GDM1 (cell line): ENCODE results near the gene FNBP1.

Experiments
- DNase-seq: peaks from one replicate; lab custom pipeline; 2025; lab: John Stamatoyannopoulos, UW

The FNBP1 gene

DNA sequence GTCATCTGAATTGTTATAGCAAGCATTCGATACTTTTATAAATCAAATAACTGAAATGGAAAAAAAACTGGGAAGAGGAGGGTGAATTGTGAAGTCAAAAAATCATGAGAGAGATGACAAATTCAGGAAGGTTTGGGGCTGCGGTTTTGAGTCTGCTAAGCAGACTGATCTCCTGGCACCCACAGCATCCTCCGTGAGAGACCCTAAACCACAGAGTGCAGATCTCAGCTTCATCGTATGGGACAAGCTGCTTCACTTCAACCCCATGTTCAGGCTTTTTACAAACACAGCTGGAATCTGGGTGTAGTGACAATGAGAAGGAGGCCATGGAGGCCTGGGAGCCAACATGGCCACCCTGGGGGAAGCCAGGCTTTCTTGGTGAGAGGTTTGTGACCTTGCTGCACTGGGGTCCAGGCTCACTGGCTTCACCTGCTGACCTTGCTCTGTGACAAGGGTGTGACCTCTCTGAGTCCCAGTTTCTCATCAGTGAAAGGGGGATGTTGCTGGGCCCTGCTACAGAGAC is 188.3 kb downstream of the FNBP1 start:
- peak; percentile 45 for DNase-seq

DNA sequence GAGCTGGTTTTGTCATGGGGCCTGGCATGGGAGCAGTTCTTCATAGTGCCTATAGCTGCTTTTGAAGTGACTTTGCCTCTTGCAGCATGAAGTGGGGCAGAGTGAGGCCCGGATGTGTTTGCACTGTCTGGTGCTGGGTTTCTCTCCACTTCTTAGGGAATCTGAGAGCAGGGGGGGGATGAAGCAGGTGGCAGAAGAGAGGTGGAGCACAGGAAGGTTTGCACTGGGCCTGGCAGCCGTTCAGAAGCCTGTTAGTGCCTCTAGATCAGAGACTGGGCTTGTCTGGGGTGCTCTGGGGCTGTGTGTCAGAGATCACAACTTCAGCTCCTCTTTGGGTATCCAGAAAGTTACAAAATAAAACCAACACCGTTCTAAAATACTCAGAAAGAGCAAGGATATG is 189.4 kb downstream of the FNBP1 start:
- no peak for DNase-seq

DNA sequence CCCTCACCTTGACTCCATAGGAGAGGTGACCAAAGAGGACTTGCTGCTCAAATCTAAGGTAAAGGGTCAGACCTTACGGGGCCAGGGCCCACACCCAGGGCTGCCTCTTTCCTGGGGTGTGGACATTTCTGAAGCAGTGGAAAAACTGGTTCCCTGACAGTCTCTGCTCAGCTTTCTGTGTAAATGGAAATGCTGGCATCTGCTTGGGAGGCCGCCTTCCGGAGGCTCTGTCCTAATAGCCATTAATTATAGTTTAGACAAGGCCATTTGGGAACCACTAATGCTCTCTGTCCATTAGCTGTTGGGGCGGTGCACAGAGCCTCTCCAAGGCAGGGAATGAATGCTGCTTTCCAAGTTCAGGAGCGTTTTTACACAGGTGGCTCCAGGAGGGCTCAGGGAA is 190.4 kb downstream of the FNBP1 start:
- DNase-seq: no peak

DNA sequence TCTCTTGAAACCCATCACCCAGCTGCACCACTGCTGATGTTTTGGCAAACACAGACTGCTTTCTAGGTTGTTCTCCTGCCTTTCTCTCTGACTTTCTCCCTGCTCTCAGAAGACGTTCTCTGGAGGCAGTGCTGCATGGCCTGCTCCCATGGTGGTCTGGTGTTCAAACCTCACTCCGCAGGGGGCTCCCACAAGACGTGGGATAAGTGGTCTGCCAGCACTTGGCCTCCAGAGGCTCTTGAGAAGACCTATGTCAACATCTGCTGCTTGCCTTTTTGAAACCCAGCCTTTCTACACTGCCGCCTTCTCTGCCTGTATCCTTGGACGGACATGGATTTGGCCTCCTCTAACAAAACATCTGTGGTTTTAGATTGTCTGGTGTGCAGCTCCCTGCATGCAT is 191.2 kb downstream of the FNBP1 start:
- no peak for DNase-seq

DNA sequence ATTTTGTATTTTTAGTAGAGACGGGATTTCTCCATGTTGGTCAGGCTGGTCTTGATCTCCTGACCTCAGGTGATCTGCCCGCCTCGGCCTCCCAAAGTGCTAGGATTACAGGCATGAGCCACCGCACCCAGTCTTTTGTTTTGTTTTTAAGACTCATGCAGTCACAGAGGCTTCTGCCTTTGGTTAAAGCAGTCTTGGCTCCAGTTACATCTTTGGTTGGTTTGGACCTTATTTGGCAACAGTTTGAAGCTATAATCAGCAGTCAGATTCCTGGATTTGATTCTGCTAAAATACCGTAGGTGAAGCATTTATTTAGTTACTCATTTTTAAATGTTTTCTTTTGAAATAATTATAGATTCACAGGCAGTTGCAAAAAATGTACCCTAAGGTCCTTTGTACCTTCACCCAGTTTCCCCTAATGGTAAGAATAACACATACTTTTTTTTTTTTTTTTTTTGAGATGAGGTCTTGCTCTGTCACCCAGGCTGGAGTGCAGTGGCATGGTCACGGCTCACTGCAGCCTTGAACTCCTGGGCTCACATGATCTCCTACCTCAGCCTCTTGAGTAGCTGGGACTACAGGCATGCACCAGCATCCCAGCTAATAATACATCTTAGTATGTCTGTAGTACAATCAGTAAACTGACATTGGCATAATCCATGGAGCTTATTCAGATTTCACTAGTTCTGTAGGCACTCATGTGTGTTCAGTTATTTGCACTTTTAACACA is 192.0 kb downstream of the FNBP1 start:
- DNase-seq: no peak

DNA sequence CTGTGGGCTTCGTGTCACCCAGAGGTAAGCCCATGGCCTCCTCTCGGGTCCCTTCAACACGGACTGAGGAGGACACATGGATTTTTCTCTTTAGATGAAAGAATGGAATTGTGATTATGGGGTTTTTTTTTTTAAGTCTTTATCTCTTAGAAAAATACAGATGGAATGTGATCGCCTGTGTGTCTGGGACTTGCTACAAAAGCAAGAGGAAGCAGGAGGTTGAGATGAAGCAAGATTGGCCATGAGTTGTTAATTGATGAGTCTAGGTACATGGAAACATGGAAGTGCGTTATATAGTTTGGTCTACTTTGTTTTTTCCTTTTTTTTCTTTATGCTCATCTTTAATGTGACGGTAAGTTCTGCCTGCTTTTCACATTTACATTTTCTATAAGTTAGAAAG is 193.1 kb downstream of the FNBP1 start:
- no peak for DNase-seq

DNA sequence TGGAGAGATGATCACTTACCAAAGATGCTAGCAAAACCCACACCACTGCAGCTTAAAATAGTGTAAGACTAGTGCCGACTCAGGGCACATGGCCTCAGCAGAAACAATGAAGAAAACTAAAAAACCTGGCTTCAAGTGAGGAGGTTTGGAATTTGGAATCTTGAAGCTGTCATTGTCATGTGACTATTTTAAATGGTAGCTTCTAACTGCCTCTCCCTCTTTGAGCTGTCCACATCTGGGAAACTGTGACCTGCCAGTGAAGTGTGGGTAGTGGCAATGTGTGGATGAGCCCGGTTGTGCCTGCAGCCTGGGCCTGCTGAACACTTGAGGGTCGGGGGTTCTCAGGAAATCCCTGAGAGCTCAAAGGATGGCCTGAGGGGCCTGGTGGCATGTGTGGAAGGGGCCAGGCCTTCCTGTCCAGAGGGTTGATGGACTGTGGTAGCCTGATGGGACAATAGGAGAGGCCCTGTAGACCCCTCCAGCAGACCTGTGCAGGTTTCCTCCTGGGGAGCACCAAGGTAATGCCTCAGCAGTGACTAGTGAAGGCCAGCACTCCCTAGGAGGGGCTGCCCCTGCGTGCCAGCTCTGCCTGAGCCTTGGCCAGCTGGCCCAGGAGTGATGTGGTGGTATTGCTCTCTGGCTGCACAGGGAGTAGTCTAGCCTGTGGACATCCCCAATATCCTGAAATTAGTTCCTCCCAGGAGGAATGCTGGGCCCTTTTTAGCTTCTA is 194.1 kb downstream of the FNBP1 start:
- no peak for DNase-seq

DNA sequence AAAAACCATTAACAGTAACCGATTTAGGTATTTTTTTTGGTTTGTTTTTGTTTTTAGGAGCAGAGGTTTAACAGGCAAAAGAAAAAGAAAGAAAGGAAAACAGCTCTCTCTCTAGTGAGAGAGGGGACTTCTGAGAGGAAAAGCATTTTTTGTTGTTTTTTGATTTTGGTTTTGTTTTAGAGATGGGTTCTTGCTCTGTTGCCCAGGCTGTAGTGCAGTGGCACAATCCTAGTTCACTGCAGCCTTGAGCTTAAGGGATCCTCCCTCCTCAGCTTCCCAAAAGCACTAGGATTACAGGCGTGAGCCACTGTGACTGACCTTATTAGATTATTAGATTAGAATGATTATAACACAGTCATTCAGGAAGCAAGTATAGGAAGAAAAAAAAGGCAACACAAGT is 197.6 kb downstream of the FNBP1 start:
- no peak for DNase-seq

DNA sequence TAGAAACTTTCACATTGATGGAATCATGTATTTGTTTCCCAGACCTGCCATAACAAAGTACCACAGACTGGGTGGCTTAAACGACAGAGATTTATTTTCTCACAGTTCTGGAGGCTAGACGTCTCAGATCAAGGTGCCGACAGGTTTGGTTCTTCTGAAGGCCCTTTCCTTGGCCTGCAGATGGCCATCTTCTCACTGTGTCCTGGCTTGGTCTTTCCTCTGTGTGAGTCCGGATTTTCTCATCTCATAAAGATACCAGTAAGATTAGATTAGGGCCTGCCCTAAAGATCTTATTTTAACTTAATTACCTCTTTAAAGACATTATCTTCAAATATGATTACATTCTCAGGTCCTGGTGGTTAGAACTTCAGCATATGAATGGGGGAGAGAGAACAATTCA is 201.9 kb downstream of the FNBP1 start:
- no peak for DNase-seq

DNA sequence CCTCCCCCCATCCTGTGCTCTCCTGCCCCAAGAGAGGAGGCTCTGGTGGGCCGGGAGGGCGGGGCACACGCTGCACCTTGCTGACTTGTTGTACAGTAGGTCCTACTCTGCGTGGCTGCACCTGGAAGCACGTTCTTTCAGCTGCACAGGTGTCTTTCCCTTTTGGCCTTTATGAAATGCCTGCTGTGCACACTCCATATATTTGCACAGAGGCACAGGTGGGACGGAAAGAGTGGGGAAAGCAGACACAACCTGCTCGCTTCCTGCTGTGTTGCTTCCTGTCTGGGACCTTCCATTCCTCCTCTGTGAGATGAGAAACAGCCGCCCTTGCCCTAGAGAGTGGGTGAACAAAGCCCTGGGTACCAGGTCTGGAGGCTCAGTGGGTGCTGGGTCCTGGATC is 203.0 kb downstream of the FNBP1 start:
- no peak for DNase-seq

DNA sequence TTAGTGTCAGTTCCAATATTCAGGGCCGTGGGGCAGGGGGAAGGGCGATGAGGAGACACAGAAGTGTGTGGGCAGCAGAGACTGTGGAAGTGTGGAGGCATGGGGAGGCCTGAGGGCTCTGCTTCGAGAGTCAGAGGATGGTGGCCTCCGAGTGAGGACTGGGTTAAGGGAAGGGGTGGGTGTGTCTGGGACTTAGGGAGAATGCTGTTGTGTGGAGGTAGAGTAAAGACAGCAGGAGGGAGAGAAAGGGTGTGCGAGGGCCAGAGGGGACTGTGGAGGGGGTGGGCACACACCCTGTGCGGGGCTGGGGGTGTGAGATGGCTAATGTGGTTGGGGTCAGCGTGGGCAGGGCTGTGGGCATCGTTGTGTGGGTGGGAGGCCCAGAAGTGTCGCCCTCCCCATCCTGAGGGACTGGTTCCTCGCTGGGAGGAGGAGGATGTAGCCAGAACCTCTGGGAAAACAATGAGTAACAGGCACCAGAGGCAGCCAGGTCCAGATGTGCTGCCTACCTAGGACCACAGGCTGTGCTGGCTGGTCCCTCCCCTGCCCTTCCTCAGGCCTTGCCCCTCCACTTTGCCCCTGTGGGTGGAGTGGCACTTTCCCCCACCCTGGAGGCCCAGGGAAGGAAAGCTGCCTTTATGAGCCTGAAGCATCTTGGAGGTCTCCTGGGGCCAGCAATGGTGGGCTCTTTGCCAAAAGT is 203.5 kb downstream of the FNBP1 start:
- no peak for DNase-seq

DNA sequence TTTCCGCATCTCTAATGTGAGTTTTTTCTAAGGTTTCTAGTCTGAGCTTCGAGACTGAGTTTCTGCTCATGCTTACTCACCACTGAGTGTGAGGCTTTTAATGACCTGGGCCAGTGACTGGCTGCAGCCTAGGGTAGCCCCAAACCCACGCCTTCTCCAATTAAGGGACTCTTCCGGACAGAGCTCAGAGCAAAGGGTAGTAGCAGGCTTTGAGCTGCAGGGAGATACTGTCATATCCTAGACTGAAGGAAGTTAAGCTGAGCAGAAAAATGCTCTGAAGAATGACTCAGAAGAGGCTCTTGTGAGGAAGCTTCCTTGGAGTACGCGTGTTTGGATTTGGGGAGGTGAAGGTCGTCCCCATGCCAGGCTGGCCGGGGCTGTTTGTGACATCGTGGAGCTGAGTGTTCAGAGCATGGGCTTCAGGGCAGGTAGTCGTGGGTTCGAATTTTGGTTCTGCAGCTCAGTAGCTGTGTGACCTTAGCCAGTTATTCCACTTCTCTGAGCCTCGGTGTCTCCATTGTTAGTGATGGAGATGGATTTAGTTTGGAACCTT is 204.2 kb downstream of the FNBP1 start:
- DNase-seq: peak; percentile 31
